HG03565 (cell line): Measurements from ENCODE around the gene PGLYRP4.

Source experiments
- ATAC-seq: cut with Tn5 transposase; IDR thresholded peaks from one replicate; pipeline ENCODE4 v1.9.1; 2021; ENCODE audit warnings: mild to moderate bottlenecking, moderate library complexity; ENCODE audit not compliant: unreplicated experiment

PGLYRP4 gene

GRCh38 chr1:153348511-153349362 is at the start of gene PGLYRP4:
Gene PGLYRP4 (minus strand): TSS chr1:153348841. CDS start chr1:153347932, 909 bp downstream.
- no peak for ATAC-seq

GRCh38 chr1:153397924-153398651 is 49.4 kb upstream of the PGLYRP4 start:
- ATAC-seq, result no peak

DNA sequence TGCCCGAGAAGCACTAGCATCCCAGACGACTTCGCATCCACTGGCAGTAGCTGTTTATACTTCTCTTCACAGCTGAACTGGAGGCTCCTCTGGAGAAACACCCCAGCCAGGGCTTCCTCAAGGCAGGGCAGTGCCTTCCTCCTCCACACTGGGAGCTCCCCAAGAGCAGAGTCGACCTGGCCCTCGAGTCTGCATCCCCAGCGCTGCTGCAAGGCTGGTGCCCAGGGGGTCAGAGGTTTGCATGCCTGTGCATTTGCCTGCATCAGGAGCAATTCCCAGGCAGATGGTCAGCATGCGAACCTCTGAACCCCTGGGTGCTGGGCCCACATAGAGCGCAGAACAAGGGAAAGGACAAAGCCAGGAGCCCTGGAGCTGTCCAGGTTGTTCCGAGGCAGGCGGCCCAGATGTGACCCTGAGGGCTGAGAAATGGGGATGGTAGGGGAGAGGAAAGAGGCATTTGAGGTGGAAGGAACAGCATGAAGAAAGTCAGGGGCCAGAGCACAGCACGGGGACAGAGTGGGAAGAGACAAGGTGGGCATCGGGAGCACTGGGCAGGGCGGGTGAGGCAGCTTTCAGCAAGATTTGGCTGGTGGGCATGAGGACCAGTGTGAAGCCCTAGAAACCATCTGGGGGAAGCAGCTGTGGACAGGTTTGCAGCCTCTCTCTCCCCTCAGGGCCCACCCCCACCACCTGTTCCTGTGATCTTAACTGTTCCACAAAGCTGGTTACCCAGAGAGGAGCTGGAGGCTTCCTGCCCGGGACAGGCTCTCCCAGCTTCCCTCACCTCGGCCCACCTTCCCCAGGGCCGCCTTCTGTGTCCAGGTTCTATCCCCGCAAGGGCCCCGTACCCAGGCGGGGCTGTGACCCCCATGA is 48.6 kb upstream of the PGLYRP4 start:
- ATAC-seq, result no peak

- no peak for ATAC-seq
Observed at GRCh38 chr1:153396461-153396860, 47.8 kb upstream of the PGLYRP4 start.

DNA sequence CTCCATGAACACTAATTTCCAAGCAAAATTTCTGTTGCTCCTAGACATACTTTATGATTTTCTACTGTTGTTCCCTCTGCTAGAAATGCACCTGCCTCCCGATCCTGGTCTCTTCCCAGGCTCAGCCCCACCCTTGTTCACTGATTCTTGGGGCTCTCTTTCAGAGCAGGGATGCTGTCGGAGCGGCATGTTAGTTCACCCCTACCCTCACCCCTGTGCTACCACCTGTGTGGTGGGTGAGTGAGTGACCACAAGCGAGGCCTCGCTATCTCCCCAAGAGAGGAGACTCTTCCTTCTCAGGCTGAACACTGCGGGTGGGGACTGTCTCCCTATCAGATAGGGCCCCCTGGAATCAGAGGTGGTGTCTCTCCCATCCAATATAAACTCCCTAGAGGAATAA is 47.1 kb upstream of the PGLYRP4 start:
- no peak for ATAC-seq

- no peak for ATAC-seq
Observed at GRCh38 chr1:153395136-153395685, 46.6 kb upstream of the PGLYRP4 start.

DNA sequence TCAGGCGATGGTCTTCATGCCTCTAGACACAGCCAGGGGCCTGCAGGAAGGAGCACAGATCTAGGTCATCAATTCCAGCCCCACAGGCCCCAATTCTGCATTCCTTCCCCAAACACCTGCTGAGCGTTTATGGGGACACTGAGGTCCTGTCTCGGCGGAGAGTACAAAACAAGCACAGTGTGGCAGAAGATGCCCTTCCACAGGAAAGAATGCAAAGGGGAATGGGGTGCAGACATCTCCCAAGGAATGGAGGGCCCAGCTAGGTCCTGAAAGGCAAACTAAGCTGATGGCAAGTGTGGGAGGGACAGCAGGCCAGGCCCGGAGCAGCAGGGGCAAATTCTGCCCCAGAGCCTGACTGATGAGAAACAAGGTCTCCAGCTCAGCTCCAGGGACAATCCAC is 45.8 kb upstream of the PGLYRP4 start:
- ATAC-seq, result no peak

- ATAC-seq, result no peak
Observed at GRCh38 chr1:153393926-153394325, 45.3 kb upstream of the PGLYRP4 start.

DNA sequence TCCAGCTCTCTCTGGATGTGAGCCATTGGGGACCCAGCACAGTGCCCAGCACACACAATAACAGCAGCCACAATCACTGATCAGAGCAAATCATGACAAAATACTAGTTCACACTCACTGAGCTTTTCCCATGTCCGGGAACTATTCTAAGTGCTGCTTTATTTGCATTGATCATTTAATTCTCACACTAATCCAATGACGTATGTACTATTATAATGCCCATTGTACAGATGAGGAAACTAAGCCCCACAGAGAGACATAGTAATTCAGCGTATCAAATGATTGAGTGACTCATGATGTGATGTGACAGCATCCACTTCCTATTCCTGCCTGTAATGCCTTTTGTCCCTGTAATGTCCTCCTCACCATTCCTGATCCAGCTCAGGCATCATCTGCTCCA is 44.2 kb upstream of the PGLYRP4 start:
- no peak for ATAC-seq

DNA sequence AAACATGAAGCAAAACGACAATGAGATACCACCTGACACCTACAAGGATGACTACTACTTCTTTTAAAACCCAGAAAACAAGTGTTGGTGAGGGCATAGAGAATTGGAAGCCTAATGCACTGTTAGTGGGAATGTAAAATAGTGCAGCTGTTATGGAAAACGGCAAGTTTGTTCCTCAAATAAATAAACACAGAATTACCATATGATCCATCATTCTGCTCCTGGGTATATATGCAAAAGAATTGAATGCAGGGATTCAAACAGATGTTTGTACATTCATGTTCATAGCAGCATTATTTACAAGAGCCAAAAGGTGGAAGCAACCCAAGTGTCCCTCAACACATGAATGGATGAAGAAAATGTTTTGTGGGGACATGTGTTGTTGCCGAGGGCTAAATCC is 43.6 kb upstream of the PGLYRP4 start:
- no peak for ATAC-seq

- ATAC-seq, result no peak
Observed at GRCh38 chr1:153390938-153391710, 42.5 kb upstream of the PGLYRP4 start, which contains the start of gene S100A8. Gene S100A8 (minus strand): TSS chr1:153391073. CDS start chr1:153390535, 538 bp downstream.

- no peak for ATAC-seq
Observed at GRCh38 chr1:153389973-153390879, 41.6 kb upstream of the PGLYRP4 start.

DNA sequence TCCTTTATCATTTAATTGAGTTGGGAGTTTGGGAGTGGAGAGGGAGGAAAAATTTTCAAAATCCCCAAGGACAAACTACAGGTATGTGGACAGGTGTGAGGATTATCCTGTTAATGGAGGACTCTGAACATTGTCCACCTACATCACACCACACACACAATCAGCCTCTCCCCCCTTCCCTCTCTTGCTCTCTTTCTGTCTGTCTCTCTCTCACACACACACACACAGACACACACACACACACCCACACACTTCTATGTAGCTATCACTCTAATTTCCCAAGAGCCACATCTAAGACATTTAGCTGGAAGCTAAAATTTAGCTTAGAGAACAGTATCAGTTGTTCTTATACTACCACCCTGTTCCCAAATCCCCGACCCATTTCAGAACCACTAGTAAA is 40.8 kb upstream of the PGLYRP4 start:
- ATAC-seq, result no peak

DNA sequence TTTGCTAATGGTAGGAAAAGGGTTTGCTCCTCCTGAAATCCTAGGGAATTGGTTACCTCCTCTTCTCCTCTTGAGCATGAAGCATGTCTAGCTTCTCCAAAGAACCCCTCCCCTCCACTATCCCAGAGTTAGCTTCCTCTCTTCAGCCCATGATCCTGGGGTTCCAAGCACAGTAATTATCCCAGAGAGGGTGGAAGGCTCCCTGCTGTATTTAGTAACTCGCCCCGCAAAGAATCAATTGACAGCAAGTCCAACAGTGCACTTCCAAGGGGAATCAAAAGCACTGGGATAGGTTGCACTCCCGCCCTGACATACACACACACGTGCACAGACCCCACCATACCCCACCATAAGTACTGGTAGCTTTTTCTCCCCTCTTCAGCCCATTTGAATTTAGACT is 39.1 kb upstream of the PGLYRP4 start:
- ATAC-seq, result no peak

DNA sequence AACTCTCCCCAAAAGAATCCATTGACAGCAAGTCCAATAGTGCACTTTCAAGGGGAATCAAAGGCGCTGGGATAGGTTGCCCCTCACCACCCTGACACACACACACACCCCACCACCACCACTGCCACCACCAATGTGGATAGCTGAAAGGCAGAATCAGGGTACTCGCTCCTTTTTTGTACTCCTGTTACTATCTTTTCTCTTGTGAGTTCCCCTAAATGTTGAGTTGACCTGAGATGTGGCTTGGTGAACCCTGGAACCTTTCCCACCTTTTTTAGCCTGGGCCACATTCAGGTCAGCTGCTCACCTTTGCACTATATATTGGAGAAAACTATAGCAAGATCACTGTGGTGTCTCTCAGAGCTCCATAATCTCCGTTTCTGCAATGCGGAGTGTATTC is 38.4 kb upstream of the PGLYRP4 start:
- ATAC-seq, result no peak

GRCh38 chr1:153386500-153386901 is 37.9 kb upstream of the PGLYRP4 start:
- ATAC-seq, result no peak

GRCh38 chr1:153384958-153385580 is 36.4 kb upstream of the PGLYRP4 start:
- no peak for ATAC-seq

GRCh38 chr1:153380711-153381110 is 32.1 kb upstream of the PGLYRP4 start:
- no peak for ATAC-seq

GRCh38 chr1:153379591-153379990 is 30.9 kb upstream of the PGLYRP4 start:
- no peak for ATAC-seq
